Activated T-helper 1 cell treated with Interleukin-2 at 50 U/mL for 16 hours (primary cell): ENCODE results near the gene C1orf74.

ENCODE experiments used
- DNase-seq: peaks from one replicate; pipeline ENCODE4 v3.0.0-alpha.2; 2020; ENCODE audit warnings: low read depth

The C1orf74 gene

DNA sequence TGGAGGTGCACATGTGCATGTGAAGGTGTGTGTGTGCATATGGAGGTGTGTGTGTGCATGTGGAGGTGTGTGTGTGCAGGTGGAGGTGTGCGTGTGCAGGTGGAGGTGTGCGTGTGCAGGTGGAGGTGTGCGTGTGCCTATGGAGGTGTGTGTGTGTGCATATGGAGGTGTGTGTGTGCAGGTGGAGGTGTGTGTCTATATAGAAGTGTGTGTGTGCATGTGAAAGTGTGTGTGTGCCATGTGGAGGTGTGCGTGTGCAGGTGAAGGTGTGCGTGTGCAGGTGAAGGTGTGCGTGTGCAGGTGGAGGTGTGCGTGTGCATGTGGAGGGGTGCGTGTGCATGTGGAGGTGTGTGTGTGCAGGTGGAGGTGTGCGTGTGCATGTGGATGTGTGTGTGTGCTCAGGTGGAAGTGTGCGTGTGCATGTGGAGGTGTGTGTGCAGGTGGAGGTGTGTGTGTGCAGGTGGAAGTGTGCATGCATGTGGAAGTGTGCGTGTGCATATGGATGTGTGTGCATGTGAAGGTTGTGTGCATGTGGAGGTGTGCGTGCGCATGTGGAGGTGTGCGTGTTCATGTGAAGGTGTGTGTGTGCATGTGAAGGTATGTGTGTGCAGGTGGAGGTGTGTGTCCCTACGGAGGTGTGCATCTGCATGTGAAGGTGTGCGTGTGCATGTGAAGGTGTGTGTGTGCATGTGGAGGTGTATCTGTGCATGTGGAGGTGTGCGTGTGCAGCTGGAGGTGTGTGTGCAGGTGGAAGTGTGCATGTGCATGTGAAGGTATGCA, 13.5 kb downstream of the C1orf74 start:
- DNase-seq, result no peak

DNA sequence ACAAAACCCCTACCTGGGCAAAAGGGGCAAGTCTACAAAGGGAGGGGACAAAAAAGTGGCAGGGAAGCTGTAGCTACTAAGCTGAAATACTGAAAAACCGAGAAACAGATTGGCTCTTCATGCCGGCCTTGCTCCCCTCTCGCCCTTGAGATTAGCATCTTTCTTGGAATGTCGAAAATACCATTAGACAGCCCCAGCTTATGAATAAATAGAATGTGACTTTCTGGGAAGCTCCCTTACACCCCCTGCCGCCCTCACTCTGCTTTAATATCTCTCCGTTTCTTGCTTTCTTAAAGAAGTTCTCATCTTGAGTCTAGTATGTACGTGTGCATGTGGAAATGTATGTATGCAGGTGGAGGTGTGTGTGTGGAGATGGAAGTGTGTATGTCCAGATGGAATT, 14.4 kb downstream of the C1orf74 start:
- DNase-seq, result no peak

DNA sequence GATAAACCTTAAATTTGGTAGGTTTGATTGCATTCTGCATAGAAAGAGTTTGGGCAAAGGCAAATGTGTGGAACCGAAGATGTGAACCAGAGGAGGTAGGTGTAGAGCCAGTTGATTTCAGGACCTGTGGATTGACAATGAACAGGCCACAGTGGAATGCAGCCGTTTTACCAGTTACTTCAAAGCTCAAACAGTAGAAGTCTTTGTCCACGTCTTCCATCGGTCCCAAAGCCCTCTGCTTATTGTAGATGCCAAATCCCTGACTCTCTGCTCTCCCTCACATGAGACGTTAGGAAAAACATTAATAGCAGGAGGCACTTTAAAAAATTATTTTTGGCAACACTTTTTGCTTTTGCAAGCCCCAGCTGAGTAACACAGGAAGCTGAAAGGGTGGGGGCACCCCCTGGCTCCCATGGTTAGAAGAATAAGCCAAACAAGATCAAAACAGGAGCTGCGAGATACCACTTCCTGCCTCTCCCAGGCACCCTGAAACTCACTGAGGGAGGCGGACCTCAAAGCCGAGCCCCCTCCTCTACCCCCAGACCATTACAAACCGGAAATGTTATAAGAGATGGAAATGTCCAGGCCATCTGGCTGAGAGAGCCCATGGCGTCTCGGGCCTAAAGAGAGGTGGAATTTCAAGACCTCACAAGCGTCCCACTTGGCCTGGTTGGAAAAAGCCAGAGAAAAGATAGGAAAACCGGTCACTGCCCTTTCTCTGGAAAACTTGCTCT, 15.0 kb downstream of the C1orf74 start:
- DNase-seq, result peak; percentile 63

GRCh38 chr1:209768354-209768774, 16.0 kb downstream of the C1orf74 start:
- peak; percentile 63 for DNase-seq

DNA sequence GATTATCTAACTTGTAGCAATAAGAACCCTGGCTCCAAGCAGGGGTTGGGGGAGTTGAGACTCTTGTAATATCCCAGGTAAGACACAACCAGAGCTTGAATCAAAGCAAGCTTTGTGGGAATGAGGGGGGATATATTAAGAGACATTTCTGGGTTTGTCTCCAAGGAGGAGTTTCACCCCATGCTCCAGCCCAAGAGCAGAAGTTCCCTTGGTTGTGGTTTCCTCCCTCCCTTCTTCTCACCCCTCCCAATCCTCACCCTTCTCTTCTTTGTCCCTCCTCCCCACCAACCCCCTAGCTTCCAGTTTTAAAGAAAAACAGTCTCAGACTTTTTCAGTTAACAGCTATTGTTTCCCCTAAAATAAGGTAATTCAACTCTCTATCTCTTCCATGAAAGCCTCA, 16.7 kb downstream of the C1orf74 start:
- no peak for DNase-seq

- no peak for DNase-seq
These were observed 17.3 kb downstream of the C1orf74 start for GRCh38 chr1:209767096-209767495.

GRCh38 chr1:209766051-209766450, 18.3 kb downstream of the C1orf74 start:
- DNase-seq, result no peak

GRCh38 chr1:209761011-209761635, 23.2 kb downstream of the C1orf74 start:
- DNase-seq, result no peak

- no peak for DNase-seq
These were observed 24.5 kb downstream of the C1orf74 start for GRCh38 chr1:209759829-209760359.

- no peak for DNase-seq
These were observed 26.0 kb downstream of the C1orf74 start for GRCh38 chr1:209758400-209758799.

GRCh38 chr1:209756615-209757445, 27.5 kb downstream of the C1orf74 start:
- no peak for DNase-seq

DNA sequence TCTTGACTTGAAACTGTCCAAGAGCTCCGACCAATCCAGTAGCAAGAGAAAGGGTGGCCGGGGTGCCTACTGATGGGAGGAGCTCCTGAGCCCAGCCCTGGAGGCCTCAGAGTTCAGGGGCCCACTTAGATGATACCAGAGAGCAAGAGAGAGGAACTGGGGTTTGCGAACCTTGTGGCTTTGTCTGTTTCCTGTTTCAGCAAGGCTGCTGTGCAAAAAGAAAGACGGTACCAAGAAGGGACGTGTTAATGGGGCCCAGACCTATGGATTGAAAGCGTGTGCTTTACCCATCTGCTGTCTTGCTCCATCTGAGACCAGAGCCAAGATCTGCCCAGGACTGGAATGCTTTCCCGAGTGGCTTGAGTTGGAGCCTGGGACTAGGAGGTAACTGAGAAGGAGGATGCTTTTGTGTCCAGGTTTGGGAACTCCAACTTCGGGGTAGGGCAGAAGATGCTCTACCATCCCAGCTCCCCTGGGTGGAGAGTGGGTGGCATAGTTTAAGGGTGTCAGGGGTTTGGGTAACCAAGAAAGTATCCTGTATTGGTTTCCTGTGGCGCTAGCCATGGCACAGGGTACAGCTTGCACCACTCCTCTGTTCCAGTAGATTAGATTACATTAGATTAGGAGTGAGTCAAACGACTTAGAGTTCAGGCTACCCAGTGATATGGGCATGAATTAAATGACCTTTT, 28.3 kb downstream of the C1orf74 start, which contains the start of gene TRAF3IP3:
TSS of gene TRAF3IP3 (plus strand) at position 128 of the 689 bp plus-strand sequence. CDS start 3,987 bp downstream, outside the sequence.
- peak; percentile 65 for DNase-seq

DNA sequence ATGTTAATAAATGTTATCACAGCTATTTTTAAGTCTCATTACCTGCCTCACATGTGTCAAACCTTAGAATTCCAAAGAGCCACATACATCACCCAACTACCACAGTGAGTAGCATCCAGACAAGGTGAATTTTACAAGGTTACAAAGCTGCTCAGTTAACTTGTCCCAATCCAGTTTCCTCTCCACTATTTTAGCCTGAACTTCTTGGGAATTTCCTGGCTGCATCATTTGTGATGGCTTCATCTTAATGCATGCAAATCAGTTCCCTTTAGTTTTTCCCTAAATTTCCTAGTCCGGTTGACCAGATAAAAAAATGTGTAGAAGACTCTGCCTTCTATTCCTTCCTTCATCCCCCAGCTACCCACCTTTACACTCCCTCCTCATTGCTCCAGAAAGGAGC, 29.1 kb downstream of the C1orf74 start:
- DNase-seq, result no peak

GRCh38 chr1:209752890-209753289, 31.5 kb downstream of the C1orf74 start:
- DNase-seq, result no peak

DNA sequence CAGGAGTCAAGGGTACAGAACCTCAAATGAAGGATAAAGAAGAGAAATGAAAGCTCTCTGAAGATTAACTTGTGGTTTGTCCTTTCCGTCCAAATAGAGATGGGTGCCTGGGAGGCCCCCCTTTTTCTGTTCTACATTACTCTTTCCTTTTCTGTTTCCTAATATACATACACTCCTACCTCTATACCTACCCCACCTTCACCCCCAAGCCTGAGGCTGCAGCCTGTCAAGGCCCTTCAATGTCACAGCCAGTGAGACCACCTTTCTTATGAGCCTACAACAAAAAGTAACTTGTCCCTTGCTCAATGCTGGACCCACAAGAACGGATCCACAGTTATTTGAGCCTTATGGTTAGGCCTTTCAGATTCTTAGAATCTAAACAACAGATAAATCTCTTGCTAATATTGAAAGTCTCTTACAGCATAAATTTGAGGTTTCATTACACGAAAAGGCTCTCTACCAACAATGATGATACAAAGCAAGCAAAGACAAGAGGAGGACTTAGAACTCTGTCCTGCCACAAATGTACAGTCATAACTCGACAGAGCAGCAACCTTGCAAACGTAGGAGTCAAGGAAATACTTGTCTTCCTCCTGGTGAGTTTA, 32.6 kb downstream of the C1orf74 start:
- no peak for DNase-seq

- DNase-seq, result no peak
These were observed 34.6 kb downstream of the C1orf74 start for GRCh38 chr1:209749670-209750323.

GRCh38 chr1:209749205-209749604, 35.2 kb downstream of the C1orf74 start:
- DNase-seq, result no peak

DNA sequence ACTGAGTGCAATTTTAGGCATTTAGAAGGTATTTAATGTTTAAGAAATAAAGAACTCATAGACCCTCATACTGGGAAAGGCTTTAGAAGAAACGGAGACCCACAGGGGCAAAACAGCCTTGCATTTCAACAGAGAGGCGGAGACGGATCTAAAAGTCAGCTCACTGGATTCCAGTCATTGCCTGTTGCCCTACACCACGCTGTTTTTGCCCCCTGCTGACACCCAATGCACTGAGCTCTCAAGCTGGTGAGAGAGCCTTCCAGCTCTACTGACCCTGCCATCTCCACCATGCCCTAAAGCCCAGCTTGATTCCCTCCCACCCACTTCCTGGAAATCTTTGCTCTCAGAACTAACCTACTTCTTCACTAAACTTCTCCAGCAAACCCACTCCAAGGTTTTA, 35.7 kb downstream of the C1orf74 start:
- DNase-seq, result no peak

GRCh38 chr1:209747580-209748262, 36.6 kb downstream of the C1orf74 start:
- DNase-seq, result peak; percentile 71
